Measurements from ENCODE around the gene PIGN.

PIGN gene

DNA sequence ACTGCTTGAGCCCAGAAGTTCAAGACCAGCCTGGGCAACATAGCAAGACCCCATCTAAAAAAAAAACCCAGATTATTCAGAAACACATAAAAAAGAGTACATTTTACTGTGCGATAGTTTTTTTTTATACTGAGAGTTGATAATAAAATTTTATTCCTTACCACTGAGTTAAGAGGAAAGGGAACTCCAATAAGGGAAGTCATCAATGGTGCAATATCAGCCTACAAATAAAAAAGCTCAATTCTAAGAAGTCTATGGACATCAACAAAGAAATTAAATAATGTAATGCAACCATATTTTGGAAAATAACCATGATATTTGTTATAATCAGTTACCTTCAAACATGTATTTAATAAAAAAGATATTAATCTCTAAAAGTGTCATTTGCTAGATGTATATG lies 46.6 kb downstream of the PIGN start:
- no peak overlapping the region for H3K4me3 ChIP-seq (ENCODE audit: low read depth, low read length)
- TF ChIP-seq, protein P1, sequence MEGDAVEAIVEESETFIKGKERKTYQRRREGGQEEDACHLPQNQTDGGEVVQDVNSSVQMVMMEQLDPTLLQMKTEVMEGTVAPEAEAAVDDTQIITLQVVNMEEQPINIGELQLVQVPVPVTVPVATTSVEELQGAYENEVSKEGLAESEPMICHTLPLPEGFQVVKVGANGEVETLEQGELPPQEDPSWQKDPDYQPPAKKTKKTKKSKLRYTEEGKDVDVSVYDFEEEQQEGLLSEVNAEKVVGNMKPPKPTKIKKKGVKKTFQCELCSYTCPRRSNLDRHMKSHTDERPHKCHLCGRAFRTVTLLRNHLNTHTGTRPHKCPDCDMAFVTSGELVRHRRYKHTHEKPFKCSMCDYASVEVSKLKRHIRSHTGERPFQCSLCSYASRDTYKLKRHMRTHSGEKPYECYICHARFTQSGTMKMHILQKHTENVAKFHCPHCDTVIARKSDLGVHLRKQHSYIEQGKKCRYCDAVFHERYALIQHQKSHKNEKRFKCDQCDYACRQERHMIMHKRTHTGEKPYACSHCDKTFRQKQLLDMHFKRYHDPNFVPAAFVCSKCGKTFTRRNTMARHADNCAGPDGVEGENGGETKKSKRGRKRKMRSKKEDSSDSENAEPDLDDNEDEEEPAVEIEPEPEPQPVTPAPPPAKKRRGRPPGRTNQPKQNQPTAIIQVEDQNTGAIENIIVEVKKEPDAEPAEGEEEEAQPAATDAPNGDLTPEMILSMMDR (conservative IDR thresholded peaks at IDR 0.05; ENCODE audit: low read depth, low read length): no peak
- no peak for DNase-seq (ENCODE audit: low read depth)

GRCh38 chr18:62138461-62139235 lies 48.2 kb downstream of the PIGN start:
- H3K4me3 ChIP-seq (ENCODE audit: low read depth, low read length): no peak overlapping the region
- DNase-seq (ENCODE audit: low read depth): peak; percentile 20
- TF ChIP-seq, protein P1 (conservative IDR thresholded peaks at IDR 0.05; ENCODE audit: low read depth, low read length): no peak

- peak; percentile 90 for DNase-seq (ENCODE audit: low read depth)
- no peak overlapping the region for H3K4me3 ChIP-seq (ENCODE audit: low read depth, low read length)
- TF ChIP-seq, protein P1 (conservative IDR thresholded peaks at IDR 0.05; ENCODE audit: low read depth, low read length): peak; percentile 94
Measured at GRCh38 chr18:62131301-62131909, 55.5 kb downstream of the PIGN start.

GRCh38 chr18:62128157-62128556 lies 58.7 kb downstream of the PIGN start:
- H3K4me3 ChIP-seq (ENCODE audit: low read depth, low read length): no peak overlapping the region
- DNase-seq (ENCODE audit: low read depth): peak; percentile 74
- TF ChIP-seq, protein P1 (conservative IDR thresholded peaks at IDR 0.05; ENCODE audit: low read depth, low read length): no peak

- TF ChIP-seq, protein P1 (conservative IDR thresholded peaks at IDR 0.05; ENCODE audit: low read depth, low read length): no peak
- no peak for DNase-seq (ENCODE audit: low read depth)
- H3K4me3 ChIP-seq (ENCODE audit: low read depth, low read length): no peak overlapping the region
Measured at GRCh38 chr18:62126737-62127136, 60.1 kb downstream of the PIGN start.

DNA sequence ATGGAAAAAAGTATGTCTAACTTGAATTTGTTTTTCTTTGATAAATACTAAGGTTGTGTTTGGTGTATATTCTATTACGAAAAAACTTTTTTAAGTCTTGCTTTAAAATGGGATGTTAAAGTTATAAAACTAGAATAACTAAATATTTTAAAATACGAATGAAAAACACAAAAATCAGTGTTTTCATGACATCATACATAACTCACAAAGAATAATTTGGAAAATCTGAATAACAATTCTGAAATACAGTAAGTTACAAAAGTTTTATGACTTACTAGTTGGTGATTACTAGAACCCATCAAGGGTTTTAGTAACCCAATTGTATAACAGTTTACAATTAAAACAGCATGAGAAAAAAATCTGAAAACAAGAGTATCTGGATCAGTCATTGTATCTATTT lies 61.2 kb downstream of the PIGN start:
- TF ChIP-seq, protein P1 (conservative IDR thresholded peaks at IDR 0.05; ENCODE audit: low read depth, low read length): no peak
- H3K4me3 ChIP-seq (ENCODE audit: low read depth, low read length): no peak overlapping the region
- DNase-seq (ENCODE audit: low read depth): no peak

DNA sequence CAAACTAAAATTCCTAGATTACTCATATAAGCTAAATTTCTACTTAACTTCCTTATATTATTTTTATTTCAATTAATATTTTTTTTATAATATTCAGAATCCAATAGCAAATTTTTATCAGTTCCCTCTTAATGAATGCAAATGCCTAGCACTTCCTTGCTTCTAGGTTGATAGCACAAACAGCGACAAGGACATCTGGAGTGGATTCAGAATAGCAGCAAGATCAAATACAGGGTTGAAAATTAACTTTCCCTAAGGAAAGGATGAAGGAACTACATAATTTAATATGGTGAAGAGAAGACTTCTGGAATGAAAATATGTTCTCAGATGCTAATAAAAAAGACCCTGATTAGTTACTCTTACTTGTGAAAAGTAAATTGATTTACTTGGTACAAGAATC lies 64.5 kb downstream of the PIGN start:
- H3K4me3 ChIP-seq (ENCODE audit: low read depth, low read length): no peak overlapping the region
- DNase-seq (ENCODE audit: low read depth): no peak
- TF ChIP-seq, protein P1 (conservative IDR thresholded peaks at IDR 0.05; ENCODE audit: low read depth, low read length): no peak

All from choroid plexus epithelial cell (primary cell).